Melanocyte of skin (primary cell): ENCODE measurements around the gene SAMD14. TPM values are rescaled to one million over a fixed set of nuclear protein-coding genes. Genes with fewer than 3 reads are reported as not detected.

Source experiments
- total RNA-seq, 2 donors: library from RNA; depleted of rRNA; stranded (reverse); fragments of >200 nt; gene quantifications; 2 replicates each; pipeline ENCODE4 v1.2.3, GENCODE V29; 2012

SAMD14 gene
- under 1 TPM; 0.33 to 0.34 TPM for total RNA-seq

GRCh38 chr17:50129728-50130558, at the start of gene SAMD14:
SAMD14 (minus strand) TSS chr17:50130160; CDS start chr17:50124959, 5,201 bp downstream.

GRCh38 chr17:50165867-50166517, 36.0 kb upstream of the SAMD14 start, which contains the start of gene SGCA:
SGCA (plus strand) TSS chr17:50166005; CDS start chr17:50166041, 36 bp downstream.

GRCh38 chr17:50150354-50151040, 20.5 kb upstream of the SAMD14 start, which contains the start of gene PPP1R9B:
PPP1R9B (minus strand) TSS chr17:50150677; CDS start chr17:50150513, 164 bp downstream.

GRCh38 chr17:50094753-50095619, 35.0 kb downstream of the SAMD14 start, which contains the start of gene PDK2:
PDK2 (plus strand) TSS chr17:50095351; CDS start chr17:50095436, 85 bp downstream.

Other genes starting within 250 kb of the SAMD14 start
- not detected for gene DLX4, start 161.0 kb downstream of the SAMD14 start, total RNA-seq
- under 1 TPM in 1 of 2 donors, not detected in 1; under 0.01 TPM for gene DLX3, start 134.9 kb downstream of the SAMD14 start, total RNA-seq
- 10 to 100 TPM; 41.6 to 89.2 TPM for gene ITGA3, start 74.0 kb downstream of the SAMD14 start, total RNA-seq
- gene PDK2, start 34.8 kb downstream of the SAMD14 start, total RNA-seq, result 10 to 100 TPM; 23.6 to 30.3 TPM
- 10 to 100 TPM; 22.7 to 24.3 TPM for gene PPP1R9B, start 20.5 kb upstream of the SAMD14 start, total RNA-seq
- gene SGCA, start 35.8 kb upstream of the SAMD14 start, total RNA-seq, result not detected
- 1 to 10 TPM; 2.1 to 10.0 TPM for gene COL1A1, start 71.5 kb upstream of the SAMD14 start, total RNA-seq
- gene TMEM92, start 144.3 kb upstream of the SAMD14 start, total RNA-seq, result not detected
- 10 to 100 TPM; 29.6 to 37.0 TPM for gene XYLT2, start 216.0 kb upstream of the SAMD14 start, total RNA-seq
- 10 to 100 TPM; 76.9 to 85.0 TPM for gene MRPL27, start 243.0 kb upstream of the SAMD14 start, total RNA-seq
- 10 to 100 TPM in 1 of 2 donors, 1 to 10 TPM in 1; 5.5 to 15.7 TPM for gene EME1, start 243.1 kb upstream of the SAMD14 start, total RNA-seq